ENCODE data around the gene LCN15. TPM values are rescaled to one million over a fixed set of nuclear protein-coding genes. Genes with fewer than 3 reads are reported as not detected.

LCN15 gene
- total and polyA plus RNA-seq, 2 of the 13 experiments (the other 11 are each of a cell fraction or from before 2014, with no cell fraction given) = 1.3 to 53.7 TPM

GRCh38 chr9:136728080-136728547 lies 36.2 kb downstream of the LCN15 start (continued):
- no peak for TF ChIP-seq PAF1 (CRISPR knock-in tag; IDR thresholded peaks at IDR 0.05)
- TF ChIP-seq SYNCRIP (IDR thresholded peaks at IDR 0.05; ENCODE audit: insufficient read depth, low read depth, low read length) = no peak
- TF ChIP-seq DMAP1 (CRISPR knock-in tag; IDR thresholded peaks at IDR 0.05) = peak; percentile 99
- TF ChIP-seq, protein P1, sequence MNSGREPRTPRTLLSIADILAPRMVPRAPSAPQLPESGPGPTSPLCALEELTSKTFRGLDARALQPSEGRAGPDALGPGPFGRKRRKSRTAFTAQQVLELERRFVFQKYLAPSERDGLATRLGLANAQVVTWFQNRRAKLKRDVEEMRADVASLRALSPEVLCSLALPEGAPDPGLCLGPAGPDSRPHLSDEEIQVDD (CRISPR knock-in tag; IDR thresholded peaks at IDR 0.05; ENCODE audit: borderline replicate concordance) = no peak
- TF ChIP-seq ZNF761 (CRISPR knock-in tag; conservative IDR thresholded peaks at IDR 0.05) = peak; percentile 74; the same call in 1 of the 2 replicates
- peak; percentile 59 for TF ChIP-seq SIN3B (IDR thresholded peaks at IDR 0.05; ENCODE audit: low read length)

DNA sequence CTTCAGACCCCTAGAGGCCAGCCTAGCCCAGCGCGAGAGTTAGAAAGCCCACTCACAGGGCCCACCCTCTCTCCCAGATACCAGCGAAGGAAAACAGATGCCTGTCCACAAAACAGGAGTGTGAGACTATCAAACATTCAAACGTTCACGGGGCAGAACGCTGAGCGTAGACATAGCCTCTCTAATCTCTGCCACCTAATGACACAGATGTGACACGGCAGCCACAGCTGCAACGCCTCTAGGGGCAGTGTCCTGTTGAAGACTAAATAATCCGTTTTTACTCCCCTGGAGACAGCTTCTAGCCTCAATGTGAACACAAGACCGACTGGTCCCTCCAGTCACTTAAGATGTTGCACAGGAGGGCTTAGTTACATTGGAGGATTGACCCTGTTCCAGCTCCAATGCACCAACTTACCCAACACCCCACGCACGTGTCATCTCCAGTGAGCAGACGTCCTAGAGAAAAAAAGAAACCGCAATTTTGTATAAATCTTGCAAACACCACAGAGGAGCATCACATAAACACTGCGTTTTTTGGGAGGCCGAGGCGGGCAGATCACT lies 37.6 kb downstream of the LCN15 start:
- POLR2A ChIA-PET = interaction anchor here (0.7 to 3.6 kb wide), 6 partner anchors 9 to 55 kb away, joined by 3 to 30 read pairs (median 12); partner anchors contain the start of gene LCN10
- Histone ChIP-seq H3K4me3 (replicated peaks in 1 of 3; ENCODE audit: insufficient read depth in 1 of 3, low read depth in 2 of 3, low read length in 3 of 3) (peak overlapping the region; percentile 75 to 89 (median 89)), H3K27ac (ENCODE audit: extremely low read length, insufficient read depth, low read length) (peak overlapping the region; percentile 64), H3K27me3 (ENCODE audit: control insufficient read depth in 1 of 2, insufficient read depth in 2 of 2, low read length in 2 of 2) (no peaks in the 10 kb centered on the region; a peak in 1 of 5 replicates), H3K79me2 (ENCODE audit: insufficient read depth, low read length) (peaks cover 31% of the 10 kb centered on the region), H3K36me3 (replicated peaks in 1 of 2; ENCODE audit: control insufficient read depth in 1 of 2, insufficient read depth in 2 of 2, low read length in 2 of 2) (peaks cover 10 to 20% of the 10 kb centered on the region in 2 experiments; a peak in 4 of 5 replicates), H2AFZ (ENCODE audit: low read length) (no peak overlapping the region), H3K4me2 (ENCODE audit: low read depth, low read length) (peak overlapping the region; percentile 97), H4K20me1 (ENCODE audit: insufficient read depth, low read length) (peaks cover 52% of the 10 kb centered on the region), H3K9me3 (ENCODE audit: low read length) (no peaks in the 10 kb centered on the region), H3K9ac (ENCODE audit: insufficient read depth, low read depth, low read length) (peak overlapping the region; percentile 90), H3K4me1 (ENCODE audit: insufficient read depth, low read length) (peaks cover 56% of the 10 kb centered on the region)
- ATAC-seq (peak; percentile 12), FAIRE-seq (peak; percentile 72), DNase-seq (ENCODE audit: low spot score) (peak; percentile 67)
- in situ Hi-C loops (cut with HindIII; ENCODE audit: extremely low pct_ligation_motif_present, low pct_unique_long_range_greater_than_20kb) (no loop called here), intact Hi-C loops (cut with micrococcal nuclease; ENCODE audit: unreplicated experiment) (no loop called here)
- CTCF ChIA-PET (ENCODE audit: low intra/inter-chr PET ratio, low total read pairs) = no interaction called here
- no TSS peak for BruUV-seq (replicated peaks)
- WGBS (ENCODE audit: low lambda C conversion rate) = 6% methylated on average over 9 of the region's 18 CpGs
- TF ChIP-seq, protein P2, sequence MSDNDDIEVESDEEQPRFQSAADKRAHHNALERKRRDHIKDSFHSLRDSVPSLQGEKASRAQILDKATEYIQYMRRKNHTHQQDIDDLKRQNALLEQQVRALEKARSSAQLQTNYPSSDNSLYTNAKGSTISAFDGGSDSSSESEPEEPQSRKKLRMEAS (IDR thresholded peaks at IDR 0.05) = 0 out of 2 replicates have a peak, but pooled peaks have one; percentile 15
- TF ChIP-seq SAP130 (CRISPR knock-in tag; IDR thresholded peaks at IDR 0.05; ENCODE audit: low read depth) = peak; percentile 65
- TF ChIP-seq CTCF (CRISPR knock-in tag; IDR thresholded peaks at IDR 0.05) = peak; percentile 70
- peak; percentile 24; the same call in 1 of the 2 replicates for TF ChIP-seq ZFX (CRISPR knock-in tag; IDR thresholded peaks at IDR 0.05; ENCODE audit: low read depth)
- TF ChIP-seq FOXA1 (IDR thresholded peaks at IDR 0.05) = no peak
- no peak for TF ChIP-seq FOXA1 (CRISPR knock-in tag; IDR thresholded peaks at IDR 0.05)
- TF ChIP-seq IRF2 (CRISPR knock-in tag; IDR thresholded peaks at IDR 0.05) = no peak
- TF ChIP-seq SMC3 (IDR thresholded peaks at IDR 0.05; ENCODE audit: low read length) = peak; percentile 15; the same call in 1 of the 2 replicates
- no peak for TF ChIP-seq ZNF256 (CRISPR knock-in tag; conservative IDR thresholded peaks at IDR 0.05)
- TF ChIP-seq, protein P3, sequence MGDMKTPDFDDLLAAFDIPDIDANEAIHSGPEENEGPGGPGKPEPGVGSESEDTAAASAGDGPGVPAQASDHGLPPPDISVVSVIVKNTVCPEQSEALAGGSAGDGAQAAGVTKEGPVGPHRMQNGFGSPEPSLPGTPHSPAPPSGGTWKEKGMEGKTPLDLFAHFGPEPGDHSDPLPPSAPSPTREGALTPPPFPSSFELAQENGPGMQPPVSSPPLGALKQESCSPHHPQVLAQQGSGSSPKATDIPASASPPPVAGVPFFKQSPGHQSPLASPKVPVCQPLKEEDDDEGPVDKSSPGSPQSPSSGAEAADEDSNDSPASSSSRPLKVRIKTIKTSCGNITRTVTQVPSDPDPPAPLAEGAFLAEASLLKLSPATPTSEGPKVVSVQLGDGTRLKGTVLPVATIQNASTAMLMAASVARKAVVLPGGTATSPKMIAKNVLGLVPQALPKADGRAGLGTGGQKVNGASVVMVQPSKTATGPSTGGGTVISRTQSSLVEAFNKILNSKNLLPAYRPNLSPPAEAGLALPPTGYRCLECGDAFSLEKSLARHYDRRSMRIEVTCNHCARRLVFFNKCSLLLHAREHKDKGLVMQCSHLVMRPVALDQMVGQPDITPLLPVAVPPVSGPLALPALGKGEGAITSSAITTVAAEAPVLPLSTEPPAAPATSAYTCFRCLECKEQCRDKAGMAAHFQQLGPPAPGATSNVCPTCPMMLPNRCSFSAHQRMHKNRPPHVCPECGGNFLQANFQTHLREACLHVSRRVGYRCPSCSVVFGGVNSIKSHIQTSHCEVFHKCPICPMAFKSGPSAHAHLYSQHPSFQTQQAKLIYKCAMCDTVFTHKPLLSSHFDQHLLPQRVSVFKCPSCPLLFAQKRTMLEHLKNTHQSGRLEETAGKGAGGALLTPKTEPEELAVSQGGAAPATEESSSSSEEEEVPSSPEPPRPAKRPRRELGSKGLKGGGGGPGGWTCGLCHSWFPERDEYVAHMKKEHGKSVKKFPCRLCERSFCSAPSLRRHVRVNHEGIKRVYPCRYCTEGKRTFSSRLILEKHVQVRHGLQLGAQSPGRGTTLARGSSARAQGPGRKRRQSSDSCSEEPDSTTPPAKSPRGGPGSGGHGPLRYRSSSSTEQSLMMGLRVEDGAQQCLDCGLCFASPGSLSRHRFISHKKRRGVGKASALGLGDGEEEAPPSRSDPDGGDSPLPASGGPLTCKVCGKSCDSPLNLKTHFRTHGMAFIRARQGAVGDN (CRISPR knock-in tag; IDR thresholded peaks at IDR 0.05) = 0 out of 2 replicates have a peak, but pooled peaks have one; percentile 7
- TF ChIP-seq ZNF143 (CRISPR knock-in tag; IDR thresholded peaks at IDR 0.05) = no peak
